ENCODE data around the gene HHATL.

Gene HHATL

DNA sequence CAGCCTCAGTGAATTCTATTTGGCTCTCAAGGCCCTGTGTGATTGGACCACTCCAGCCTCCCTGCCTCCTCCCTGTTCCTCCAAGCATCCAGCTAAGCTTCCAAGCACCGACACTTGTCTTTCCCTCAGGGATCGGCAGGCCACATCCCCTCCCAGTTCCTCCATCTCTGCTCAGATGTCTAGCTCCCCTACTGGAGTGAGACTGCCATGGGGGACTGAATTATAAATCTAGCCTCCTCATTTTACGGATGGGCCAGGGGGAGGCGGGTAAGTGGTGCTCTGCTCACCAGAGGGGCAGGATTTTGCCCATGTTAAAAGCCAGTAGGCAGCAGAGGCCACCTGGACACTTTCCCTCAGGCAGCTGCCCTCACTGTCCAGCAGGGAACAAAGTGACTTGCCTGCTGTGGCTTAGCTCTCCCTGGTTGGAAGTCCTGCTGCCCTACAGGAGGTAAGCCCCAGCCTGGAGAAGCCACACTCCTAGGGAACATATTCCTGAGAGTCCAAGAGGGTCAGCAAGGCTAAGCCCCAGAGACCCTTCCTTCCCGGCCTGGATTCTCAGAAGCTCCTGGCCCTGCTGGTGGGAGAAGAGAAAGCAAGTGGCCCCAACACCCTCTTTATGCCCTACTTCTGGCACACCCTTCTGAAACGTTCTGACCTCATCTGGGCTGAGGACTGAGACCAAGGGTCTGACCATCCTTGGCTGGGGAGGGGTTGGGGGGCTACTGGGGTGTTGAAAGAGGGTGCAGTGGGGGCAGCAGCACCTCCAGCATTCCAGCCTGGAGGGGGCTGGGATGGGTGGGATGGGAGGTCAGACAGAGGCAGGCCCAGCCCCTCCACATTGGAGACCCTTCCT lies 9.1 kb upstream of the HHATL start:
- H3K9me3 ChIP-seq (ENCODE audit: control insufficient read depth, insufficient read depth, low read depth, low read length) = no peaks in the 10 kb centered on the region
- CTCF ChIA-PET = interaction anchor here (0.8 kb wide), 1 partner anchor 45 kb away, joined by 3 read pairs; no protein-coding TSS in a partner anchor
- no peak overlapping the region for H3K27ac ChIP-seq (ENCODE audit: extremely low read depth, low read depth, low read length)
- no peaks in the 10 kb centered on the region for H3K36me3 ChIP-seq (ENCODE audit: control insufficient read depth in 2 of 2, insufficient read depth in 1 of 2, low read length in 2 of 2)
- POLR2A ChIA-PET = no interaction called here
- H3K4me3 ChIP-seq (ENCODE audit: low read depth, low read length) = no peak overlapping the region
- peak; percentile 85 for TF ChIP-seq ZIC2 (tag by site-specific recombination; IDR thresholded peaks at IDR 0.05)
- TF ChIP-seq, protein P1, sequence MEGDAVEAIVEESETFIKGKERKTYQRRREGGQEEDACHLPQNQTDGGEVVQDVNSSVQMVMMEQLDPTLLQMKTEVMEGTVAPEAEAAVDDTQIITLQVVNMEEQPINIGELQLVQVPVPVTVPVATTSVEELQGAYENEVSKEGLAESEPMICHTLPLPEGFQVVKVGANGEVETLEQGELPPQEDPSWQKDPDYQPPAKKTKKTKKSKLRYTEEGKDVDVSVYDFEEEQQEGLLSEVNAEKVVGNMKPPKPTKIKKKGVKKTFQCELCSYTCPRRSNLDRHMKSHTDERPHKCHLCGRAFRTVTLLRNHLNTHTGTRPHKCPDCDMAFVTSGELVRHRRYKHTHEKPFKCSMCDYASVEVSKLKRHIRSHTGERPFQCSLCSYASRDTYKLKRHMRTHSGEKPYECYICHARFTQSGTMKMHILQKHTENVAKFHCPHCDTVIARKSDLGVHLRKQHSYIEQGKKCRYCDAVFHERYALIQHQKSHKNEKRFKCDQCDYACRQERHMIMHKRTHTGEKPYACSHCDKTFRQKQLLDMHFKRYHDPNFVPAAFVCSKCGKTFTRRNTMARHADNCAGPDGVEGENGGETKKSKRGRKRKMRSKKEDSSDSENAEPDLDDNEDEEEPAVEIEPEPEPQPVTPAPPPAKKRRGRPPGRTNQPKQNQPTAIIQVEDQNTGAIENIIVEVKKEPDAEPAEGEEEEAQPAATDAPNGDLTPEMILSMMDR (tag by site-specific recombination; IDR thresholded peaks at IDR 0.05) = peak; percentile 8; the same call in 1 of the 2 replicates
- TF ChIP-seq, protein P2, sequence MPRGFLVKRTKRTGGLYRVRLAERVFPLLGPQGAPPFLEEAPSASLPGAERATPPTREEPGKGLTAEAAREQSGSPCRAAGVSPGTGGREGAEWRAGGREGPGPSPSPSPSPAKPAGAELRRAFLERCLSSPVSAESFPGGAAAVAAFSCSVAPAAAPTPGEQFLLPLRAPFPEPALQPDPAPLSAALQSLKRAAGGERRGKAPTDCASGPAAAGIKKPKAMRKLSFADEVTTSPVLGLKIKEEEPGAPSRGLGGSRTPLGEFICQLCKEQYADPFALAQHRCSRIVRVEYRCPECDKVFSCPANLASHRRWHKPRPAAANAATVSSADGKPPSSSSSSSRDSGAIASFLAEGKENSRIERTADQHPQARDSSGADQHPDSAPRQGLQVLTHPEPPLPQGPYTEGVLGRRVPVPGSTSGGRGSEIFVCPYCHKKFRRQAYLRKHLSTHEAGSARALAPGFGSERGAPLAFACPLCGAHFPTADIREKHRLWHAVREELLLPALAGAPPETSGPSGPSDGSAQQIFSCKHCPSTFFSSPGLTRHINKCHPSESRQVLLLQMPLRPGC (tag by site-specific recombination; IDR thresholded peaks at IDR 0.05) = no peak
- no peaks in the 10 kb centered on the region for H3K4me1 ChIP-seq (ENCODE audit: control insufficient read depth, insufficient read depth, low read length)

DNA sequence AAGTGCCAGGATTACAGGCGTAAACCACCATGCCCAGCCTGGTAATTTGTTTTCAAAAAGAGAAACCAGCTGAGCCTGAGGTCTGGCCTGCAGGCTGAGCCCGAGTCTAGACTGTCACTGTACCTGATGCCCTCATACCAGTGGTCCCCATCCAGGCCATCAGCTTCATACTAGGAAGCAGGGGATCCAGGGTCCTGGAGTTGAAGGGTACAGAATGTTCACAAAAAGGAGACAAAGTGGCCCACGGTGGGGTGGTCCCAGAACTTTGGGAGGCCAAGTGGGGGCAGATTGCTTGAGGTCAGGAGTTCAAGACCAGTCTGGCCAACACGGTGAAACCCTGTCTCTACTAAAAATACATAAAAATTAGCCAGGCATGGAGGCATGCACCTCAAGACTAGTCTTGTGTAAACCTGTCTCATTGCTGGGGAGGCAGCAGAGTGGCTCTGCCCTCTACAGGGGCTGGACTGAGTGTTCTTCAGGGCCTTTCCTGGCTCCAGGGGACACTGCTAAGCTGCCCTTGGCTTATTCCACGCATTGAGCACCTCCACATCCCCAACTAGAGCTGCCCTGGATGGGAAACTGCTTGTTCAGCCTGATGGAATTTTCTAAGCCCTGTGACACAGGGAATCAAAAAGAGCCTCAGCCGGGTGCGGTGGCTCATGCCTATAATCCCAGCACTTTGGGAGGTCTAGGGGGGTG lies 7.9 kb upstream of the HHATL start:
- ChIA-PET CTCF (interaction anchor here (0.5 to 0.8 kb wide), 2 partner anchors 43 to 74 kb away, joined by 3 read pairs; no protein-coding TSS in a partner anchor), POLR2A (no interaction called here)
- Histone ChIP-seq H3K9me3 (ENCODE audit: control insufficient read depth, insufficient read depth, low read depth, low read length) (no peaks in the 10 kb centered on the region), H3K4me3 (ENCODE audit: low read depth, low read length) (no peak overlapping the region), H3K36me3 (ENCODE audit: control insufficient read depth in 2 of 2, insufficient read depth in 1 of 2, low read length in 2 of 2) (no peaks in the 10 kb centered on the region), H3K4me1 (ENCODE audit: control insufficient read depth, insufficient read depth, low read length) (no peaks in the 10 kb centered on the region), H3K27ac (ENCODE audit: extremely low read depth, low read depth, low read length) (no peak overlapping the region)
- TF ChIP-seq ZNF366 (tag by site-specific recombination; conservative IDR thresholded peaks at IDR 0.05) (no peak), ZNF280D (tag by site-specific recombination; IDR thresholded peaks at IDR 0.05) (no peak), ZBTB48 (tag by site-specific recombination; IDR thresholded peaks at IDR 0.05) (no peak), ZNF768 (tag by site-specific recombination; IDR thresholded peaks at IDR 0.05) (no peak), PATZ1 (tag by site-specific recombination; IDR thresholded peaks at IDR 0.05) (no peak), ZNF266 (tag by site-specific recombination; IDR thresholded peaks at IDR 0.05; ENCODE audit: low read depth) (no peak), GLIS2 (tag by site-specific recombination; IDR thresholded peaks at IDR 0.05) (no peak), ZNF302 (tag by site-specific recombination; IDR thresholded peaks at IDR 0.05; ENCODE audit: low read depth) (no peak)
